Mammary epithelial cell (primary cell): Measurements from ENCODE around the gene CATSPER1.

ENCODE experiments used
- CTCF ChIP-seq, 2 donors: IDR thresholded peaks in 1 of 2; conservative IDR thresholded peaks in 1 of 2; 2 replicates each; pipeline ENCODE4 v1.5.1; 2011 to 2012; ENCODE audit warnings: inconsistent platforms in 2 of 2, low read length in 2 of 2, mild to moderate bottlenecking in 2 of 2, control low read depth in 1 of 2, low read depth in 1 of 2; ENCODE audit not compliant: insufficient read depth in 1 of 2; ENCODE audit errors: extremely low read depth in 1 of 2
- EZH2 ChIP-seq: IDR thresholded peaks from 2 replicates; pipeline ENCODE4 v1.6.1; 2012; ENCODE audit warnings: low read length, inconsistent platforms, borderline replicate concordance

GRCh38 chr11:66059966-66060680, 33.8 kb upstream of the CATSPER1 start:
- TF ChIP-seq CTCF (conservative IDR thresholded peaks at IDR 0.05 in 1 of 2, IDR thresholded peaks at IDR 0.05 in 1 of 2; ENCODE audit: extremely low read depth in 1 of 2, insufficient read depth in 1 of 2, low read depth in 1 of 2, low read length in 2 of 2): no peak
- TF ChIP-seq EZH2: no peak
